ENCODE data around the gene METTL21C. TPM values are rescaled to one million over a fixed set of nuclear protein-coding genes. Genes with fewer than 3 reads are reported as not detected.

Gene METTL21C
- total RNA-seq, 1 experiment from 2014 or later, result not detected

GRCh38 chr13:102693776-102694175 is 1.1 kb downstream of the METTL21C start:
- H3K27ac ChIP-seq (ENCODE audit: low read length), result no peak overlapping the region
- no peak overlapping the region for H3K4me3 ChIP-seq (ENCODE audit: low read length)
- no peaks in the 10 kb centered on the region for H3K36me3 ChIP-seq (ENCODE audit: low read depth, low read length)
- DNase-seq (peak; percentile 21), ATAC-seq (peak; percentile 76)
- no peaks in the 10 kb centered on the region for H3K9me2 ChIP-seq (replicated peaks; ENCODE audit: low read length)
- no peaks in the 10 kb centered on the region for H3F3A ChIP-seq (ENCODE audit: low read length, unreplicated experiment)
- no peak overlapping the region for H3K9ac ChIP-seq (ENCODE audit: low read length)
- TF ChIP-seq EZH2phosphoT487 (IDR thresholded peaks at IDR 0.05; ENCODE audit: borderline replicate concordance, low read length), result no peak
- TF ChIP-seq EZH2 (IDR thresholded peaks at IDR 0.05; ENCODE audit: low read length, unreplicated experiment), result no peak
- TF ChIP-seq CTCF (conservative IDR thresholded peaks at IDR 0.05; ENCODE audit: low read depth, low read length), result no peak
- H3K4me2 ChIP-seq (ENCODE audit: low read length), result no peak overlapping the region
- H3K79me2 ChIP-seq (ENCODE audit: low read length), result no peaks in the 10 kb centered on the region
- H3K9me3 ChIP-seq (ENCODE audit: low read length), result no peaks in the 10 kb centered on the region
- no TSS peak for BruUV-seq (replicated peaks)
- intact Hi-C loops (cut with micrococcal nuclease), result no loop called here
- CTCF ChIA-PET, result no interaction called here
- peaks cover 7% of the 10 kb centered on the region; the same call in 1 of the 2 replicates for H3K4me1 ChIP-seq (ENCODE audit: insufficient read depth, low read length)
- H4K20me1 ChIP-seq (ENCODE audit: low read length), result no peaks in the 10 kb centered on the region
- H3K27me3 ChIP-seq (ENCODE audit: low read length), result peaks cover 13% of the 10 kb centered on the region; the same call in 1 of the 2 replicates
- H2AFZ ChIP-seq (ENCODE audit: low read length), result no peak overlapping the region
- POLR2A ChIA-PET (ENCODE audit: unreplicated experiment), result no interaction called here

GRCh38 chr13:102693250-102693649 is 1.6 kb downstream of the METTL21C start:
- CTCF ChIA-PET, result no interaction called here

More at GRCh38 chr13:102693250-102693649, 1.6 kb downstream of the METTL21C start:
- ATAC-seq (0 out of 2 replicates have a peak, but pooled peaks have one; percentile 13), DNase-seq (no peak)
- no peak overlapping the region for H3K9ac ChIP-seq (ENCODE audit: low read length)
- H4K20me1 ChIP-seq (ENCODE audit: low read length), result no peaks in the 10 kb centered on the region
- no peaks in the 10 kb centered on the region for H3F3A ChIP-seq (ENCODE audit: low read length, unreplicated experiment)
- H3K27ac ChIP-seq (ENCODE audit: low read length), result no peak overlapping the region
- H3K4me1 ChIP-seq (ENCODE audit: insufficient read depth, low read length), result peaks cover 7% of the 10 kb centered on the region; the same call in 1 of the 2 replicates
- intact Hi-C loops (cut with micrococcal nuclease), result no loop called here
- H3K27me3 ChIP-seq (ENCODE audit: low read length), result peaks cover 13% of the 10 kb centered on the region; the same call in 1 of the 2 replicates
- H3K4me2 ChIP-seq (ENCODE audit: low read length), result no peak overlapping the region
- no peaks in the 10 kb centered on the region for H3K36me3 ChIP-seq (ENCODE audit: low read depth, low read length)
- H3K9me3 ChIP-seq (ENCODE audit: low read length), result no peaks in the 10 kb centered on the region
- no TSS peak for BruUV-seq (replicated peaks)
- no peak for TF ChIP-seq CTCF (conservative IDR thresholded peaks at IDR 0.05; ENCODE audit: low read depth, low read length)
- no peak for TF ChIP-seq EZH2phosphoT487 (IDR thresholded peaks at IDR 0.05; ENCODE audit: borderline replicate concordance, low read length)
- TF ChIP-seq EZH2 (IDR thresholded peaks at IDR 0.05; ENCODE audit: low read length, unreplicated experiment), result no peak
- POLR2A ChIA-PET (ENCODE audit: unreplicated experiment), result no interaction called here
- H2AFZ ChIP-seq (ENCODE audit: low read length), result no peak overlapping the region
- H3K79me2 ChIP-seq (ENCODE audit: low read length), result no peaks in the 10 kb centered on the region
- no peaks in the 10 kb centered on the region for H3K9me2 ChIP-seq (replicated peaks; ENCODE audit: low read length)
- H3K4me3 ChIP-seq (ENCODE audit: low read length), result no peak overlapping the region

Data from PC-3 (cell line).